Measurements from ENCODE around the gene TAOK1.

TAOK1 gene

DNA sequence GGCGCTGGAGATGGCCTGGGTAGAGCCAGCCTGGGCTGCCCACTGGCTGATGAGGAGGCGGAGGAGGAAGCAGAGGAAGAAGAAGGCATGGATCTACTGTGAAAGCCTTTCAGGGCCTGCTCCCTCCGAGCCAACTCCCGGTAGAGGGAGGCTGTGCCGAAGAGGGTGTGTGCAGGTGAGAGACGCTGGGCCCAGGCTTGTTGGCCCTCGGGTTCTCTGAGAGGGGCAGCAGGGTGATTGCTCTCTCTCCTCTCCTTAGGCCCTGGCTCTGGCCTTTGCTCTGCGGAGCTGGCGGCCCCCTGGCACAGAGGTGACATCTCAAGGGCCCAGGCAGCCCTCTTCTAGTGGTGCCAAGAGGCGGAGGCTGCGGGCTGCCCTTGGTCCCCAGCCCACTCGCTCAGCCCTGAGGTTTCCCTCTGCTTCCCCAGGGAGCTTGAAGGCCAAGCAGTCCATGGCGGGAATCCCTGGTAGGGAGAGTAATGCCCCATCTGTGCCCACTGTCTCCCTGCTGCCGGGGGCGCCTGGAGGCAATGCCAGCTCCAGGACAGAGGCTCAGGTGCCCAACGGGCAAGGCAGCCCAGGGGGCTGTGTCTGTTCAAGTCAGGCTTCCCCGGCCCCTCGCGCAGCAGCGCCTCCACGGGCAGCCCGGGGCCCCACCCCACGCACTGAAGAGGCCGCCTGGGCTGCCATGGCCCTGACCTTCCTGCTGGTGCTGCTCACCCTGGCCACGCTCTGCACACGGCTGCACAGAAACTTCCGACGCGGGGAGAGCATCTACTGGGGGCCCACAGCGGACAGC, 181.9 kb downstream of the TAOK1 start:
- Mint-ChIP-seq H3K27ac (ENCODE audit: low read depth) (no peak overlapping the region), H3K9me3 (no peaks in the 10 kb centered on the region), H3K4me1 (peaks cover 26% of the 10 kb centered on the region), H3K36me3 (ENCODE audit: insufficient read depth) (peaks cover 20% of the 10 kb centered on the region), H3K4me3 (no peak overlapping the region), H3K27me3 (no peaks in the 10 kb centered on the region)
- ATAC-seq (replicated peaks; ENCODE audit: extremely low read depth, poor library complexity, severe bottlenecking) = no peak
- DNase-seq (ENCODE audit: low spot score in 2 of 2) = no peak

DNA sequence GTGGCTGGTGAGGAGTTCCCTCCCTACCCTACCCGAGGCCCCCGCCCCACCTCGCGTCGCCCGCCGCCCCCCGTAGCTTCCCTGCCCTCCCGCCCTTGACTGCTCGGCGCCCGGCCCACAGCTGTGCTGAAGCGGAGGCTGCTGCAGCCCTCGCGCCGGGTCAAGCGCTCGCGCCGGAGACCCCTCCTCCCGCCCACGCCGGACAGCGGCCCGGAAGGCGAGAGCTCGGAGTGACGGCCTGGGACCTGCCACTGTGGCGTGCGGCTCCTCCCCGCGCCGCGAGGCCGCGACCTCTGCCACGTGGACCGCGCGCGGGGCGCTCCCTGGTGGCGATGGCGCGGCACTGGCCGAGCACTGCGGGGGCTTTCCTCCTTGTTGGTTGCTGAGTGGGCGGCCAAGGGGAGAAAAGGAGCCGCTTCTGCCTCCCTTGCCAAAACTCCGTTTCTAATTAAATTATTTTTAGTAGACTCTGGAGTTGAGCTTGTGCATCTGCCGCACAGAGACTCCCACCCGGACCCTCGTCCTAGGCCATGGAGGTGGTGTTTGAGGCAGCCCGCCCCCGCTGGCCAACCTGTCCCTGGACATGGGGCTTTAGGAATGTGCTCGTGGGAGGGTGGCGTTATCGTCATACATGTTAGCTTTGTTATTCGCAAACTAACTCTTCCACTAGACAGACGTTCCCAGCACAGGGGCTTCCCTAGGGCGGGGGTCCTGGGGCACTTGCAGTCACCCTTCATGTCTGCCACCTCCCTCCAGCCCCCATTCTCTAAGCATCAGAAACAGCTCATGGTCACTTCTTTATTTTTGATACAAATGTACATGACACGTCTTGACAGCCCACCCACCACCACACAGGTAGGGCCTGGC, 182.8 kb downstream of the TAOK1 start:
- Mint-ChIP-seq H3K4me3 (no peak overlapping the region), H3K27ac (ENCODE audit: low read depth) (no peak overlapping the region), H3K36me3 (ENCODE audit: insufficient read depth) (peaks cover 18% of the 10 kb centered on the region), H3K27me3 (no peaks in the 10 kb centered on the region), H3K4me1 (peaks cover 26% of the 10 kb centered on the region), H3K9me3 (no peaks in the 10 kb centered on the region)
- DNase-seq (ENCODE audit: low spot score in 2 of 2) (peak in 1 of 2 donors; percentile 45), ATAC-seq (replicated peaks; ENCODE audit: extremely low read depth, poor library complexity, severe bottlenecking) (no peak)

- Mint-ChIP-seq H3K36me3 (ENCODE audit: insufficient read depth) (peaks cover 14% of the 10 kb centered on the region), H3K4me3 (no peak overlapping the region), H3K27me3 (no peaks in the 10 kb centered on the region), H3K27ac (ENCODE audit: low read depth) (peak overlapping the region; percentile 53), H3K9me3 (no peaks in the 10 kb centered on the region), H3K4me1 (peaks cover 22% of the 10 kb centered on the region)
- ATAC-seq (replicated peaks; ENCODE audit: extremely low read depth, poor library complexity, severe bottlenecking) (no peak), DNase-seq (ENCODE audit: low spot score in 2 of 2) (no peak)
These were observed 183.4 kb downstream of the TAOK1 start for GRCh38 chr17:29573558-29573869.

DNA sequence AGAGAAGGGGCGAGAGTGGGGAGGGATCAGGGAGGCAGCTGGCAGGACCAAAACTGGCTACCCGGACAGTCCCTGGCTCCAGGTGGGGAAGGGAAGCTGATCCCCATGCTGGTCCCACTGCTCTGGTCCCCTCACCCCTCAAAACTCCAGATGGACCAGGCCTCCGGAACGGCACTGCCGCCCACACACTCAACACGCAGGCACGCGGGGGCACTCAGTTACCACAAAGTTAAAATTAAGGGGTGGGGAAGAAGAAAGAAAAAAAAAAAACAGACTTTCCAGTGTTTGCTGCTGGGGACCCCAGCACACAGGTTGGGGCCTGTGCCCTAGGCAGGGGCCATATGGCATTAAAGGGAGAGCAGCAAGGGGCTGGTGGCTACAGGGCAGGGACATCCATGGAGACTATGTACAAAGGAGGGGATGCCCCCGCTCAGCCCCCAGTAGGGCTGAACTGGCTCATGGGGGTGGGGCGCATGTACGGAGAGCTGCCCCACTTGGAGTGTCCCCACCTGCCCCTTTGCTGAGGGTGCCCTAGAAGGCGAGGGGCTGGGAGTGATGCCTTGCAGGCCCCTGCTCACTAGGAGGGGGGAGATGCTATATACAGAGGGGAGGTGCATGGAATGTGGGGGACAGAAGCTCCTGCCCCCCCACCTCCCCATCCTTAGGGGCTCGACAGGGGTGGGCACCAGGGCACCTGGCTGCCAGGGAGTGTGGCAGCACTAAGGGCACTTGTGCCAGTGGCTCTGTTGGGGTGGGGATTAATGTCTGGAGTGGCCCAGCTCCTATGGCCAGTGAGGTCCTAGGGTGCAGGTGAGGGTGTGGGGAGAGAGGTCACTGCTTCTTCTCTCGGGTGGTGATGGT, 183.9 kb downstream of the TAOK1 start:
- no peaks in the 10 kb centered on the region for H3K9me3 Mint-ChIP-seq
- H3K36me3 Mint-ChIP-seq (ENCODE audit: insufficient read depth) = peaks cover 15% of the 10 kb centered on the region
- no peak overlapping the region for H3K4me3 Mint-ChIP-seq
- H3K27ac Mint-ChIP-seq (ENCODE audit: low read depth) = peak overlapping the region; percentile 53
- no peak for ATAC-seq (replicated peaks; ENCODE audit: extremely low read depth, poor library complexity, severe bottlenecking)
- H3K4me1 Mint-ChIP-seq = peaks cover 19% of the 10 kb centered on the region
- no peaks in the 10 kb centered on the region for H3K27me3 Mint-ChIP-seq
- DNase-seq (ENCODE audit: low spot score in 2 of 2) = no peak

GRCh38 chr17:29574732-29575510, 184.8 kb downstream of the TAOK1 start:
- peaks cover 13% of the 10 kb centered on the region for H3K36me3 Mint-ChIP-seq (ENCODE audit: insufficient read depth)
- H3K4me1 Mint-ChIP-seq = peaks cover 16% of the 10 kb centered on the region
- DNase-seq (ENCODE audit: low spot score in 2 of 2) (no peak), ATAC-seq (replicated peaks; ENCODE audit: extremely low read depth, poor library complexity, severe bottlenecking) (no peak)
- no peak overlapping the region for H3K4me3 Mint-ChIP-seq
- no peak overlapping the region for H3K27ac Mint-ChIP-seq (ENCODE audit: low read depth)
- H3K9me3 Mint-ChIP-seq = no peaks in the 10 kb centered on the region
- H3K27me3 Mint-ChIP-seq = no peaks in the 10 kb centered on the region

GRCh38 chr17:29575511-29576213, 185.5 kb downstream of the TAOK1 start:
- no peak for DNase-seq (ENCODE audit: low spot score in 2 of 2)
- Mint-ChIP-seq H3K27me3 (no peaks in the 10 kb centered on the region), H3K36me3 (ENCODE audit: insufficient read depth) (peaks cover 16% of the 10 kb centered on the region), H3K4me1 (peaks cover 20% of the 10 kb centered on the region), H3K27ac (ENCODE audit: low read depth) (no peak overlapping the region), H3K4me3 (no peak overlapping the region), H3K9me3 (no peaks in the 10 kb centered on the region)
- no peak for ATAC-seq (replicated peaks; ENCODE audit: extremely low read depth, poor library complexity, severe bottlenecking)

GRCh38 chr17:29576214-29577000, 186.2 kb downstream of the TAOK1 start:
- Mint-ChIP-seq H3K4me3 (no peak overlapping the region), H3K9me3 (no peaks in the 10 kb centered on the region), H3K27me3 (no peaks in the 10 kb centered on the region), H3K4me1 (peaks cover 15% of the 10 kb centered on the region), H3K36me3 (ENCODE audit: insufficient read depth) (peaks cover 16% of the 10 kb centered on the region), H3K27ac (ENCODE audit: low read depth) (no peak overlapping the region)
- no peak for DNase-seq (ENCODE audit: low spot score in 2 of 2)
- ATAC-seq (replicated peaks; ENCODE audit: extremely low read depth, poor library complexity, severe bottlenecking) = no peak

DNA sequence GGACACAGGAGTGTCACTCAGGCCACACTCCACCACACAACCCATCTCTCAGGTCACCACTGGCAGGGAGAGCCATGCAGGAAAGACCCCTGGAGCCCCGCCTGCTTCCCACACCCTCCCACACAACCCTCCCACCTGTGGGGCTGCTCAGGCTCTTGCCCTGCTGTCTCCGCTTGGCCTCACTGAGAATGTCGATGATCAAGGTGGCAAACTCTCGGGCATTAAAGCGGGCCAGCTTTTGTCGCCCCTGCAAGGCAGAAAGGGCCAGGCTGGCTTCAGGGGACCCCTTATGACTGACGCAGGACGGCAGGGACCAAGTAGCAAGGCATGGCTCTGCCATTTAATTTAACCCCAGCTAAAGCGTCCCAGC, 186.8 kb downstream of the TAOK1 start:
- H3K27ac Mint-ChIP-seq (ENCODE audit: low read depth) = no peak overlapping the region

DNA sequence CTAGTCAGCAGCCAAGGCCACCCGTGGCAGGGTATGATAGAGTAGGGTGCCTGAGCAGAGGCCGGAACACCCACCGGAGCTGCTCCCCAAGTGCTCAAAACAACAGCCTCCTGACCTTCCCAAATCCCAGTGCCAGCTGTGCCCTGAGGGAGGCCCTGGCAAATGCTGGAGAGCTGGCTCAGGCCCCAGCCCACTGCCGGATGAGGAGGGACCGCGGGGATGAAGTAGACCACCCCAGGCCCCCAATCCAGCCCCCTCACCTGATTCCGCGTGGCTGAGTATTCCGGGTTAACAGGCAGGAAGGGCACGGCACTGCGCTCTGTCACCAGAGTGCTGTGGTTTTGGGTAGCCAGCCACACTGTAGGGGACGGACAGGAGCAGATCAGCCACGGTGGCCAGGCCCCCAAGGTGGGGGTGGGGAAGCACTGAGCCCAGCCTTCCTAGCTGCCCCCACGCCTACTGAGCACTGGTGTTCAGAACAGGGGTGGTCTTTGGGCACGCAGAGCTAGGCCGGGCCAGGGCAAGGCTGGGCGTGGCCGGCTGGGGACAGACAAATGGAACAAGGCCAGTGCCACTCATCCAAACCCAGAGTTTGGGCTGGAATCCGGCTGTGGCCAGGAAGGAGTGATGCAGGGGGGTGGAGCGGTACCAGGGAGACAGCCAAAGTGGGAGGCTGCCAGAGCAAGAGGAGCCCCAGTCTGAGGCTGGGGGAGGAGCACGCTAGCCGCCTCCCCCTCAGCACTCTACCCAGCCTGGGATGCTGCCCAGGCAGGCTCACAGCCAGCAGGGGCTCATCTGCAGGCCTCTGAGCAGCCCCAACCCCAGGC, 187.4 kb downstream of the TAOK1 start:
- Mint-ChIP-seq H3K36me3 (ENCODE audit: insufficient read depth) (peaks cover 15% of the 10 kb centered on the region), H3K4me1 (peaks cover 15% of the 10 kb centered on the region), H3K4me3 (no peak overlapping the region), H3K27ac (ENCODE audit: low read depth) (no peak overlapping the region), H3K9me3 (no peaks in the 10 kb centered on the region), H3K27me3 (no peaks in the 10 kb centered on the region)
- ATAC-seq (replicated peaks; ENCODE audit: extremely low read depth, poor library complexity, severe bottlenecking) (no peak), DNase-seq (ENCODE audit: low spot score in 2 of 2) (no peak)

More for the DNA sequence above, 186.8 kb downstream of the TAOK1 start:
- H3K36me3 Mint-ChIP-seq (ENCODE audit: insufficient read depth) = peaks cover 14% of the 10 kb centered on the region
- no peaks in the 10 kb centered on the region for H3K27me3 Mint-ChIP-seq
- H3K4me1 Mint-ChIP-seq = peaks cover 15% of the 10 kb centered on the region
- DNase-seq (ENCODE audit: low spot score in 2 of 2) (no peak), ATAC-seq (replicated peaks; ENCODE audit: extremely low read depth, poor library complexity, severe bottlenecking) (no peak)
- H3K4me3 Mint-ChIP-seq = no peak overlapping the region
- no peaks in the 10 kb centered on the region for H3K9me3 Mint-ChIP-seq

DNA sequence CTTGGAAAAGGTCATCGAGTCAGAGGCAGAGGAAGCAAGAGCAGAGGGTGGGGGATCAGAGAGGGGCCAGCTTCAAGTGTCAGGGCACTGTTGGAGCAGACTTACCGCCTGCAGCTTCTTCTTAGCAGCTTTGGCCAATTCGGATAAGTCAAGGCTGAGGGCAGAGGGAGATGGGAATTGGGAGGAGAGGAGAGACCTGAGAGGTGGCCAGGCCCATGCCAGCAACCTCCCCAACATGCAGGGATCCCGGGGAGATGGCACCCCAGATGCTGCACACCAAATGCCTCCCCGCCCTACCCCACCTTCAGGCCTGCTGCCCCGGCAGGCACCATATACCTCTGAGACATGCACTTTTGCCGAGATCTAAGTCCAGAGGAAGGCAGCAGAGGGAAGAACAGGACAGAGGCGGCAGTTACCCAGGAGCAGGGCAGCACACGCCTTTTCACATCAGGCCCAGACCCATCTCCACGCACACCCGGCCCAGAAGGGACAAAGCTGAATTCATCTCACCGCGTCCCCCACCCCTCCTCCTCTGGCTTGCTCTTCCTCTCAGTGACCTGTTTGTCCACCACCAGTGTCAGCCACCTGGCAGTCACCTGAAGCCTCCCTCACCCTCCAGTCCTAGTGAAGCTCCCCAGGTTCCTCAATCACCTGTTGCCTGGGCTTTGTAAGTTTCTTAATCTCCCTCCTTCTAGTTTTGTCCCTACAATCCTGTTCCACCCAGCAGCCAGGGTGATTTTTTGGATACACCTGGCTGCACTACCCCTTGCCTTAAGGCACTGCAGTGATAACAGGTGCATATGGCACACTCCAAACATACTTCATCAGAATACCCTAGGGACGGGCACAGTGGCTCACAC, 188.7 kb downstream of the TAOK1 start:
- Mint-ChIP-seq H3K4me3 (no peak overlapping the region), H3K9me3 (no peaks in the 10 kb centered on the region), H3K4me1 (peaks cover 15% of the 10 kb centered on the region), H3K27me3 (no peaks in the 10 kb centered on the region), H3K36me3 (ENCODE audit: insufficient read depth) (peaks cover 17% of the 10 kb centered on the region), H3K27ac (ENCODE audit: low read depth) (no peak overlapping the region)
- DNase-seq (ENCODE audit: low spot score in 2 of 2) = no peak
- no peak for ATAC-seq (replicated peaks; ENCODE audit: extremely low read depth, poor library complexity, severe bottlenecking)
